Endodermal cell (in vitro differentiated cells): Measurements from ENCODE around the gene MGLL. TPM values are rescaled to one million over a fixed set of nuclear protein-coding genes. Genes with fewer than 3 reads are reported as not detected.

Experiments used
- DNase-seq: peaks from one replicate; pipeline ENCODE4 v3.0.0-alpha.2; 2017
- H3K27ac ChIP-seq: 2 replicates; pipeline ENCODE4 v1.5.1; 2013; ENCODE audit warnings: mild to moderate bottlenecking, low read depth, low read length, moderate library complexity
- H3K27me3 ChIP-seq: 2 replicates; pipeline ENCODE4 v1.6.1; 2013; ENCODE audit warnings: mild to moderate bottlenecking, low read length, moderate library complexity; ENCODE audit not compliant: insufficient read depth, control insufficient read depth, poor library complexity, severe bottlenecking
- H3K36me3 ChIP-seq: 2 replicates; pipeline ENCODE4 v1.7.0; 2013; ENCODE audit warnings: mild to moderate bottlenecking, low read length, moderate library complexity; ENCODE audit not compliant: control insufficient read depth, insufficient read depth
- H3K4me1 ChIP-seq: one replicate; pipeline ENCODE4 v1.7.0; 2013; ENCODE audit warnings: low read length; ENCODE audit not compliant: control insufficient read depth, insufficient read depth
- H3K4me3 ChIP-seq: 2 replicates; pipeline ENCODE4 v1.5.1; 2013; ENCODE audit warnings: mild to moderate bottlenecking, low read length, moderate library complexity
- H3K9ac ChIP-seq: 2 replicates; pipeline ENCODE4 v1.6.1; 2013; ENCODE audit warnings: mild to moderate bottlenecking, low read length, moderate library complexity; ENCODE audit not compliant: poor library complexity, severe bottlenecking; ENCODE audit errors: extremely low read depth
- H3K9me3 ChIP-seq: 2 replicates; pipeline ENCODE4 v1.6.1; 2013; ENCODE audit warnings: mild to moderate bottlenecking, low read length, moderate library complexity; ENCODE audit not compliant: control insufficient read depth
- H3K27ac Mint-ChIP-seq: 2 replicates; pipeline ENCODE4 v1.8.0; 2020; ENCODE audit warnings: mixed read lengths
- H3K27me3 Mint-ChIP-seq: 2 replicates; pipeline ENCODE4 v1.8.0; 2021; ENCODE audit warnings: mild to moderate bottlenecking, mixed read lengths; ENCODE audit not compliant: insufficient read depth
- H3K36me3 Mint-ChIP-seq: 2 replicates; pipeline ENCODE4 v1.8.0; 2020; ENCODE audit warnings: low read depth, mixed read lengths
- H3K4me1 Mint-ChIP-seq: 2 replicates; pipeline ENCODE4 v1.8.0; 2020; ENCODE audit warnings: mixed read lengths
- H3K4me3 Mint-ChIP-seq: 2 replicates; pipeline ENCODE4 v1.8.0; 2020; ENCODE audit warnings: mild to moderate bottlenecking, moderate library complexity, mixed read lengths
- H3K9me3 Mint-ChIP-seq: 2 replicates; pipeline ENCODE4 v1.8.0; 2020; ENCODE audit warnings: mild to moderate bottlenecking, mixed read lengths
- WGBS, 2 experiments: methylation state at CpG; one replicate each; pipeline versions ENCODE4 v1.1.5 to v1.1.7; 2013; ENCODE audit warnings: missing lambda C conversion rate in 2 of 2, mixed read lengths in 1 of 2; ENCODE audit not compliant: insufficient coverage in 1 of 2, insufficient read length in 1 of 2; 5-methylcytosine and 5-hydroxymethylcytosine counted together
- total RNA-seq, 2 donors: library from RNA; stranded (reverse); fragmentation: NEBNext Ultra II Directional in 1 of 2; extraction: Animal tissue kit (Norgen Biotek cat#: 25700) in 1 of 2; gene quantifications; 2 replicates in 1 of 2; 3 replicates in 1 of 2; pipeline ENCODE4 v1.2.1, GENCODE V29; 2021
- TF ChIP-seq, protein P1 (sequence below): fragments of 200-600 bp; sonication (generic); conservative IDR thresholded peaks from 2 replicates; pipeline ENCODE4 v1.5.0; 2021; ENCODE audit warnings: antibody characterized with exemption, mild to moderate bottlenecking

Gene MGLL
- total RNA-seq, 2 donors from 2014 or later = 0.22 TPM; not detected in 1

DNA sequence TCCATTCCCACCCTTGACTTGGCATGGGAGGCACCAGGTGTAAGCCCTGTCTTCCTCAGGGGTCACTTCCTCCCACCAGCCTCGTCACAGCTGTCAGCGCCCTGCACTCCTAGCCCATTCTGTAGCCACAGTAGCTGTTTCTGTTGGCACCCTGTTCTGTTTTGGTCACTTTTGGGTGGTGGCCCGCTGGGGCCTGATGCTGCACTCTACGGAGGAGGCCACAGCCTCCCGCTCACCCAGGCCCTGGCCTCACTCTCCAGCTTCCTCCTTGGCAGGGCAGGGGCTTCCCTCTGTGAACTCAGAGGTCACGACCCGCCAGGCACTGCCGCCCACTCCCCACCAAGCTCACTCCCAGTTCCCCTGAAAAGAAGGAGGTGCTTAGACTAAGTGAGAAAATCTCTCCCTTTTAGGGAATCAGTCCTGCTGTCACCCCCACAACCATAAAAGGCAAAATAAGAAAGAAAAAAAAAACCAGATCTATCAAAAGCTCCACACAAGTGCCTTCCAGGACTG, 68.4 kb downstream of the MGLL start:
- Histone ChIP-seq H3K27me3 (no peaks in the 10 kb centered on the region), H3K9ac (no peak overlapping the region), H3K9me3 (no peaks in the 10 kb centered on the region), H3K4me1 (no peaks in the 10 kb centered on the region), H3K4me3 (no peak overlapping the region), H3K36me3 (no peaks in the 10 kb centered on the region), H3K27ac (no peak overlapping the region)
- Mint-ChIP-seq H3K27ac (no peak overlapping the region), H3K4me3 (no peak overlapping the region), H3K4me1 (no peaks in the 10 kb centered on the region), H3K36me3 (no peaks in the 10 kb centered on the region), H3K27me3 (peaks cover 4% of the 10 kb centered on the region), H3K9me3 (no peaks in the 10 kb centered on the region)
- WGBS, 2 experiments = 95 to 100% methylated on average over 1 to 8 of the region's 8 CpGs
- TF ChIP-seq, protein P1, sequence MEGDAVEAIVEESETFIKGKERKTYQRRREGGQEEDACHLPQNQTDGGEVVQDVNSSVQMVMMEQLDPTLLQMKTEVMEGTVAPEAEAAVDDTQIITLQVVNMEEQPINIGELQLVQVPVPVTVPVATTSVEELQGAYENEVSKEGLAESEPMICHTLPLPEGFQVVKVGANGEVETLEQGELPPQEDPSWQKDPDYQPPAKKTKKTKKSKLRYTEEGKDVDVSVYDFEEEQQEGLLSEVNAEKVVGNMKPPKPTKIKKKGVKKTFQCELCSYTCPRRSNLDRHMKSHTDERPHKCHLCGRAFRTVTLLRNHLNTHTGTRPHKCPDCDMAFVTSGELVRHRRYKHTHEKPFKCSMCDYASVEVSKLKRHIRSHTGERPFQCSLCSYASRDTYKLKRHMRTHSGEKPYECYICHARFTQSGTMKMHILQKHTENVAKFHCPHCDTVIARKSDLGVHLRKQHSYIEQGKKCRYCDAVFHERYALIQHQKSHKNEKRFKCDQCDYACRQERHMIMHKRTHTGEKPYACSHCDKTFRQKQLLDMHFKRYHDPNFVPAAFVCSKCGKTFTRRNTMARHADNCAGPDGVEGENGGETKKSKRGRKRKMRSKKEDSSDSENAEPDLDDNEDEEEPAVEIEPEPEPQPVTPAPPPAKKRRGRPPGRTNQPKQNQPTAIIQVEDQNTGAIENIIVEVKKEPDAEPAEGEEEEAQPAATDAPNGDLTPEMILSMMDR = no peak
- DNase-seq = no peak

DNA sequence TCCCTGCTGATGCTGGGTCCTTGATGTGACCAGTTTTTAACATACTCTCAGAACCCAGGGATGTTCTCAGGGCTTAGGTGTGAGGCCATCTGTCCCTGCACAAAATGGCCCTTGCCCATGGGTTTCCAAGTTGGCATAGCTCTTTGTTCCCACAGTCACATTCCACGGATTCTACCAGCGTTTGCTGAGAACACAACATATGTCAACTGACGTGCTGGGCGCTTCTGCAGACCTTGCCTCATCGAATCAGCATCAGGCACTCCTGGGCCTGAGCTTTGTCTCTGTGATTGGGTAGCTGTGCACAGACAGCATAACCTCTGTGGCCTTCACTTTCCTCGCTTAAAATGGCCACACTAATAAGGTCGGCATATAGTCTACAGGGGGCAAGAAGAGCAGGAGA, 69.0 kb downstream of the MGLL start:
- H3K4me3 Mint-ChIP-seq = no peak overlapping the region
- peaks cover 4% of the 10 kb centered on the region for H3K27me3 Mint-ChIP-seq
- no peaks in the 10 kb centered on the region for H3K36me3 Mint-ChIP-seq
- H3K27ac Mint-ChIP-seq = no peak overlapping the region
- WGBS, 2 experiments = 93 to 97% methylated on average over 4 to 7 of the region's 7 CpGs
- no peaks in the 10 kb centered on the region for H3K9me3 ChIP-seq
- no peak overlapping the region for H3K27ac ChIP-seq
- no peak overlapping the region for H3K4me3 ChIP-seq
- DNase-seq = no peak
- no peaks in the 10 kb centered on the region for H3K36me3 ChIP-seq
- H3K27me3 ChIP-seq = no peaks in the 10 kb centered on the region
- H3K4me1 Mint-ChIP-seq = no peaks in the 10 kb centered on the region
- H3K9ac ChIP-seq = no peak overlapping the region
- TF ChIP-seq, protein P1 = no peak
- H3K9me3 Mint-ChIP-seq = no peaks in the 10 kb centered on the region
- H3K4me1 ChIP-seq = no peaks in the 10 kb centered on the region

DNA sequence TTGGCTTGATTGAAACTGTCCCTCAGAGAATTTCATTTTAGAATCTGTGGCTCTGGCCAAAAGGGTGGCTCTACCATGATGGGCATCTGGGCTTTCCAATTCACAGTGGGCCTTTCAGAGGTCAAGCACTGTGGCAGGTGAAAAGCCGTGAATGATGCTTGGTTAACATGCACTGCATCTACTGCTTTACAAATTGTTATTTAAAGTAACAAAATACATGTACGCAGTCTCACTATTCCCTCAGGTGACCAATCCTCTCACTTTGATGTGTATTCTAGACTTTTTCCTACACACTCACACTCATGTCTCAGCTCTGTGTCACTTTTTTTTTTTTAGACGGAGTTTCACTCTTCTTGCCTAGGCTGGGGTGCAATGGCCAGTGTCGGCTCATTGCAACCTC, 70.5 kb downstream of the MGLL start:
- Histone ChIP-seq H3K27me3 (no peaks in the 10 kb centered on the region), H3K9me3 (no peaks in the 10 kb centered on the region), H3K9ac (no peak overlapping the region), H3K27ac (no peak overlapping the region), H3K4me3 (no peak overlapping the region), H3K36me3 (no peaks in the 10 kb centered on the region), H3K4me1 (no peaks in the 10 kb centered on the region)
- TF ChIP-seq, protein P1 = no peak
- no peaks in the 10 kb centered on the region for H3K9me3 Mint-ChIP-seq
- whole genome bisulfite sequencing, 2 experiments = 94 to 97% methylated on average over 3 to 4 of the region's 4 CpGs
- H3K4me3 Mint-ChIP-seq = no peak overlapping the region
- H3K27me3 Mint-ChIP-seq = peaks cover 4% of the 10 kb centered on the region
- no peaks in the 10 kb centered on the region for H3K36me3 Mint-ChIP-seq
- DNase-seq = no peak
- no peak overlapping the region for H3K27ac Mint-ChIP-seq
- no peaks in the 10 kb centered on the region for H3K4me1 Mint-ChIP-seq
